T-helper 2 cell treated with Interferon-gamma antibody and Interleukin-4, amounts not matched to agents 5 μg/mL and 100 μg/mL, for 36 hours (primary cell): ENCODE measurements around the gene CLIP4.

Source experiments
- DNase-seq: peaks from one replicate; pipeline ENCODE4 v3.0.0; 2021; ENCODE audit warnings: low spot score
- H3K27ac Mint-ChIP-seq: one replicate; pipeline ENCODE4 v1.8.0; 2021; ENCODE audit warnings: mild to moderate bottlenecking, mixed read lengths
- H3K27me3 Mint-ChIP-seq: one replicate; pipeline ENCODE4 v1.8.0; 2021; ENCODE audit warnings: low read depth, mixed read lengths
- H3K36me3 Mint-ChIP-seq: one replicate; pipeline ENCODE4 v1.8.0; 2021; ENCODE audit warnings: low read depth, mixed read lengths
- H3K4me1 Mint-ChIP-seq: one replicate; pipeline ENCODE4 v1.8.0; 2021; ENCODE audit warnings: low read depth, mixed read lengths
- H3K4me3 Mint-ChIP-seq: one replicate; pipeline ENCODE4 v1.8.0; 2022; ENCODE audit warnings: mild to moderate bottlenecking, moderate library complexity, mixed read lengths
- H3K9me3 Mint-ChIP-seq: one replicate; pipeline ENCODE4 v1.8.0; 2021; ENCODE audit warnings: mixed read lengths

The CLIP4 gene

GRCh38 chr2:29114946-29115609 lies at the start of gene CLIP4:
Gene CLIP4, plus strand, starts transcription at chr2:29115415. Its CDS starts 5,974 bp downstream, at chr2:29121389.
- Mint-ChIP-seq H3K9me3 (no peaks in the 10 kb centered on the region), H3K36me3 (peaks cover 8% of the 10 kb centered on the region), H3K4me1 (peaks cover 58% of the 10 kb centered on the region), H3K4me3 (peak within 1 kb of the TSS; percentile 95), H3K27ac (peak within 1 kb of the TSS; percentile 97), H3K27me3 (peaks cover 10% of the 10 kb centered on the region)
- DNase-seq = peak; percentile 81

- Mint-ChIP-seq H3K36me3 (no peaks in the 10 kb centered on the region), H3K27me3 (no peaks in the 10 kb centered on the region), H3K4me3 (no peak overlapping the region), H3K9me3 (no peaks in the 10 kb centered on the region), H3K27ac (no peak overlapping the region), H3K4me1 (no peaks in the 10 kb centered on the region)
- DNase-seq = no peak
These were observed 48.8 kb upstream of the CLIP4 start for GRCh38 chr2:29066271-29066860.

- Mint-ChIP-seq H3K4me3 (no peak overlapping the region), H3K27ac (no peak overlapping the region), H3K9me3 (no peaks in the 10 kb centered on the region), H3K27me3 (no peaks in the 10 kb centered on the region), H3K36me3 (no peaks in the 10 kb centered on the region), H3K4me1 (no peaks in the 10 kb centered on the region)
- DNase-seq = no peak
These were observed 48.1 kb upstream of the CLIP4 start for GRCh38 chr2:29066997-29067605.

GRCh38 chr2:29068513-29068912 lies 46.7 kb upstream of the CLIP4 start:
- H3K9me3 Mint-ChIP-seq = no peaks in the 10 kb centered on the region
- H3K36me3 Mint-ChIP-seq = no peaks in the 10 kb centered on the region
- no peaks in the 10 kb centered on the region for H3K27me3 Mint-ChIP-seq
- no peak for DNase-seq
- H3K4me1 Mint-ChIP-seq = no peaks in the 10 kb centered on the region
- H3K27ac Mint-ChIP-seq = no peak overlapping the region
- no peak overlapping the region for H3K4me3 Mint-ChIP-seq

- H3K4me1 Mint-ChIP-seq = no peaks in the 10 kb centered on the region
- DNase-seq = no peak
- no peaks in the 10 kb centered on the region for H3K36me3 Mint-ChIP-seq
- H3K27ac Mint-ChIP-seq = no peak overlapping the region
- no peak overlapping the region for H3K4me3 Mint-ChIP-seq
- no peaks in the 10 kb centered on the region for H3K9me3 Mint-ChIP-seq
- H3K27me3 Mint-ChIP-seq = no peaks in the 10 kb centered on the region
These were observed 44.7 kb upstream of the CLIP4 start for GRCh38 chr2:29070526-29070925.

GRCh38 chr2:29071032-29071975 lies 43.9 kb upstream of the CLIP4 start:
- Mint-ChIP-seq H3K4me1 (no peaks in the 10 kb centered on the region), H3K36me3 (no peaks in the 10 kb centered on the region), H3K9me3 (no peaks in the 10 kb centered on the region), H3K27me3 (no peaks in the 10 kb centered on the region), H3K27ac (no peak overlapping the region), H3K4me3 (no peak overlapping the region)
- DNase-seq = no peak

GRCh38 chr2:29072251-29072650 lies 43.0 kb upstream of the CLIP4 start:
- no peak for DNase-seq
- Mint-ChIP-seq H3K27ac (no peak overlapping the region), H3K27me3 (no peaks in the 10 kb centered on the region), H3K4me3 (no peak overlapping the region), H3K4me1 (no peaks in the 10 kb centered on the region), H3K9me3 (no peaks in the 10 kb centered on the region), H3K36me3 (no peaks in the 10 kb centered on the region)

- H3K4me1 Mint-ChIP-seq = no peaks in the 10 kb centered on the region
- H3K4me3 Mint-ChIP-seq = no peak overlapping the region
- no peak overlapping the region for H3K27ac Mint-ChIP-seq
- no peaks in the 10 kb centered on the region for H3K27me3 Mint-ChIP-seq
- no peaks in the 10 kb centered on the region for H3K36me3 Mint-ChIP-seq
- DNase-seq = no peak
- H3K9me3 Mint-ChIP-seq = no peaks in the 10 kb centered on the region
These were observed 42.1 kb upstream of the CLIP4 start for GRCh38 chr2:29072971-29073725.

GRCh38 chr2:29073933-29074332 lies 41.3 kb upstream of the CLIP4 start:
- Mint-ChIP-seq H3K36me3 (no peaks in the 10 kb centered on the region), H3K27me3 (no peaks in the 10 kb centered on the region), H3K4me3 (no peak overlapping the region), H3K4me1 (no peaks in the 10 kb centered on the region), H3K9me3 (peaks cover under 1% of the 10 kb centered on the region), H3K27ac (no peak overlapping the region)
- DNase-seq = no peak

GRCh38 chr2:29074411-29074810 lies 40.8 kb upstream of the CLIP4 start, which contains the start of gene PCARE:
Gene PCARE, minus strand, starts transcription at chr2:29074523. Its CDS starts 262 bp downstream, at chr2:29074261.
- Mint-ChIP-seq H3K4me1 (no peaks in the 10 kb centered on the region), H3K27ac (no peak within 1 kb of the TSS), H3K4me3 (no peak within 1 kb of the TSS), H3K9me3 (peaks cover 4% of the 10 kb centered on the region), H3K27me3 (no peaks in the 10 kb centered on the region), H3K36me3 (no peaks in the 10 kb centered on the region)
- no peak for DNase-seq

- DNase-seq = no peak
- H3K4me1 Mint-ChIP-seq = no peaks in the 10 kb centered on the region
- no peaks in the 10 kb centered on the region for H3K36me3 Mint-ChIP-seq
- no peak overlapping the region for H3K27ac Mint-ChIP-seq
- H3K4me3 Mint-ChIP-seq = no peak overlapping the region
- H3K9me3 Mint-ChIP-seq = peaks cover 4% of the 10 kb centered on the region
- H3K27me3 Mint-ChIP-seq = no peaks in the 10 kb centered on the region
These were observed 39.1 kb upstream of the CLIP4 start for GRCh38 chr2:29075894-29076705.

- Mint-ChIP-seq H3K27ac (no peak overlapping the region), H3K9me3 (peaks cover 4% of the 10 kb centered on the region), H3K4me1 (no peaks in the 10 kb centered on the region), H3K4me3 (no peak overlapping the region), H3K36me3 (no peaks in the 10 kb centered on the region), H3K27me3 (no peaks in the 10 kb centered on the region)
- DNase-seq = no peak
These were observed 35.3 kb upstream of the CLIP4 start for GRCh38 chr2:29079887-29080286.
